HEK293T (cell line): ENCODE measurements around the gene NLN.

Experiments used
- CTCF ChIA-PET: fragments of 350-600 bp; formaldehyde crosslinking; extraction: SDS; loops from one replicate; lab custom pipeline; 2021; ENCODE audit warnings: antibody characterized with exemption, inconsistent platforms; lab: Yijun Ruan, JAX
- POLR2A ChIA-PET: fragments of 350-600 bp; formaldehyde crosslinking; extraction: SDS; loops from one replicate; lab custom pipeline; 2020; ENCODE audit warnings: antibody characterized with exemption, inconsistent platforms; lab: Yijun Ruan, JAX
- DNase-seq: peaks from one replicate; pipeline ENCODE4 v3.0.0; 2012; ENCODE audit warnings: mixed read lengths; ENCODE audit errors: extremely low spot score
- ARNT ChIP-seq: fragments of 450-650 bp; IDR thresholded peaks from 2 replicates; pipeline ENCODE4 v1.6.1; 2017; ENCODE audit warnings: mild to moderate bottlenecking
- BHLHE40 ChIP-seq: fragments of 450-650 bp; IDR thresholded peaks from 2 replicates; pipeline ENCODE4 v1.6.1; 2016; ENCODE audit warnings: mild to moderate bottlenecking, moderate library complexity, borderline replicate concordance
- CTBP1 ChIP-seq: fragments of 450-650 bp; IDR thresholded peaks from 2 replicates; pipeline ENCODE4 v1.6.1; 2016; ENCODE audit warnings: borderline replicate concordance
- ELF4 ChIP-seq: fragments of 450-650 bp; IDR thresholded peaks from 2 replicates; pipeline ENCODE4 v1.6.1; 2017; ENCODE audit warnings: antibody characterized with exemption
- FOXA1 ChIP-seq: fragments of 450-650 bp; IDR thresholded peaks from 2 replicates; pipeline ENCODE4 v1.6.1; 2016; ENCODE audit warnings: mild to moderate bottlenecking
- FOXK2 ChIP-seq: fragments of 450-650 bp; IDR thresholded peaks from 2 replicates; pipeline ENCODE4 v1.6.1; 2016; ENCODE audit warnings: mild to moderate bottlenecking
- FOXM1 ChIP-seq: fragments of 450-650 bp; IDR thresholded peaks from 2 replicates; pipeline ENCODE4 v1.6.1; 2017; ENCODE audit warnings: mild to moderate bottlenecking, borderline replicate concordance
- HDGF ChIP-seq: fragments of 450-650 bp; IDR thresholded peaks from 2 replicates; pipeline ENCODE4 v1.6.1; 2017; ENCODE audit warnings: antibody characterized with exemption, borderline replicate concordance
- L3MBTL2 ChIP-seq: fragments of 450-650 bp; conservative IDR thresholded peaks from 2 replicates; pipeline ENCODE4 v1.6.1; 2016; ENCODE audit warnings: mild to moderate bottlenecking
- LEF1 ChIP-seq: fragments of 450-650 bp; IDR thresholded peaks from 2 replicates; pipeline ENCODE4 v1.6.1; 2017; ENCODE audit warnings: mild to moderate bottlenecking, borderline replicate concordance
- NFRKB ChIP-seq: fragments of 450-650 bp; IDR thresholded peaks from 2 replicates; pipeline ENCODE4 v1.6.1; 2016; ENCODE audit warnings: mild to moderate bottlenecking, moderate library complexity
- PKNOX1 ChIP-seq: fragments of 450-650 bp; IDR thresholded peaks from 2 replicates; pipeline ENCODE4 v1.6.1; 2016
- SP1 ChIP-seq: fragments of 450-650 bp; IDR thresholded peaks from 2 replicates; pipeline ENCODE4 v1.6.1; 2017
- SUZ12 ChIP-seq: fragments of 450-650 bp; IDR thresholded peaks from 2 replicates; pipeline ENCODE4 v1.6.1; 2016; ENCODE audit warnings: mild to moderate bottlenecking
- TARDBP ChIP-seq: fragments of 450-650 bp; IDR thresholded peaks from 2 replicates; pipeline ENCODE4 v1.6.1; 2016
- ZNF384 ChIP-seq: fragments of 450-650 bp; IDR thresholded peaks from 2 replicates; pipeline ENCODE4 v1.6.1; 2016

The NLN gene

DNA sequence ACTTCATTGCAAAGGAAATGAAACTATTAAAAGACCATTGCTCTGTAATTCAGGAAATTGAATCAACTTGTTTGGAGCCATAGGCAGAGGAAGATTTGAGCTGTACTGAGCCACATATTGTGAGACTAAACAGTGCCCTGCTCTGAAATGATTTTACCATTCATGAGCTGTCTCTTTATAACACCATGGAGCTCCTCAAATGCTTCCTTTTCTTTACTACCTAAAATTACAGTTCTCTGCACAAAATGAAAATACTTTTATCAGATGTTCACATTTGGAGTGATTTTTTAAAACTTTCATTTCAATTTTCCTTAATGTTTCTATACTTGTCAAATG is 97.9 kb downstream of the NLN start:
- CTCF ChIA-PET: interaction anchor here (0.6 kb wide), 2 partner anchors 8 to 15 kb away, joined by 3 to 4 read pairs; no protein-coding TSS in a partner anchor

GRCh38 chr5:65820373-65820772 is 98.4 kb downstream of the NLN start:
- DNase-seq: no peak
- ChIA-PET CTCF (interaction anchor here (0.6 kb wide), 2 partner anchors 8 to 14 kb away, joined by 3 to 4 read pairs; no protein-coding TSS in a partner anchor), POLR2A (no interaction called here)
- TF ChIP-seq SP1 (no peak), CTBP1 (no peak), TARDBP (no peak), FOXM1 (no peak), FOXA1 (no peak), ELF4 (no peak), NFRKB (no peak), BHLHE40 (no peak), HDGF (no peak), PKNOX1 (no peak), FOXK2 (no peak), ARNT (no peak), SUZ12 (no peak)

More for the DNA sequence above, 97.9 kb downstream of the NLN start:
- TF ChIP-seq FOXK2 (no peak), CTBP1 (no peak), HDGF (no peak), LEF1 (no peak), FOXA1 (no peak), BHLHE40 (no peak), SUZ12 (no peak), ARNT (no peak), TARDBP (no peak), L3MBTL2 (no peak), ELF4 (no peak)
- POLR2A ChIA-PET: no interaction called here
- DNase-seq: no peak

- ChIA-PET POLR2A (no interaction called here), CTCF (no interaction called here)
- TF ChIP-seq TARDBP: no peak
- no peak for TF ChIP-seq SUZ12
- TF ChIP-seq FOXM1: no peak
- no peak for TF ChIP-seq ARNT
- no peak for DNase-seq
Measured at GRCh38 chr5:65821966-65822365, 100.0 kb downstream of the NLN start.

DNA sequence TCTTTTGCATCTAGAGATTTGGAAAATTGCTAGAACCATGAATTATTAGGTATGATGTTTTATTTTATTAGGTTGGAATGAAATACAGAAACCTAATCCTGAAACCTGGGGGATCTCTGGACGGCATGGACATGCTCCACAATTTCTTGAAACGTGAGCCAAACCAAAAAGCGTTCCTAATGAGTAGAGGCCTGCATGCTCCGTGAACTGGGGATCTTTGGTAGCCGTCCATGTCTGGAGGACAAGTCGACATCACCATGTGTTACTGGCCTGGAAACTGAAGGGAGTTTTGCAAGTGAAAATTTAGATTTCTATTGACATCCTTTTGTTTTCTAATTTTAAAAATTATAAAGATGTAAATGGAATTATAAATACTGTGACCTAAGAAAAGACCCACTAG is 100.7 kb downstream of the NLN start:
- ChIA-PET CTCF (no interaction called here), POLR2A (no interaction called here)
- TF ChIP-seq ARNT: no peak
- no peak for DNase-seq

DNA sequence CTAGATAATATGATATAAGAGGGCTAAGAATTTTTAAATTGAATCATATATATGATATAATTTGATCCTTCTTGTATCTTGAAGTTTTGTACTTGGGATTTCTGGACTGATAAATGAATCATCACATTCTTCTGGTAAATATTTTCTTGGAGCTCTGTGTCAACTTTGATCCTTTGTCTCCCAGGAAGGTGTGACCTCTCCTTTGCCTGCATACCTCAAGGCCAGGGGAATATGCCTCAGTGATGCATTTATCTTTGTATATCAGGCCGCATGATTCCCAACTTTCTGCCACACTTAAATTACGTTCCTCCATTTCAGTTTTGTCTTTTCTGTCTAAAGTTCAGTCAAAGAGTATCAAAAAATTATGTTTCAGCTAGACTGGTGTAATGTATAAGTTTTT is 101.2 kb downstream of the NLN start:
- DNase-seq: no peak
- POLR2A ChIA-PET: no interaction called here
- CTCF ChIA-PET: no interaction called here
- TF ChIP-seq ELF4: no peak
- TF ChIP-seq TARDBP: no peak
- no peak for TF ChIP-seq SUZ12
- no peak for TF ChIP-seq FOXM1
- TF ChIP-seq CTBP1: no peak
- no peak for TF ChIP-seq ZNF384
- TF ChIP-seq PKNOX1: no peak
- no peak for TF ChIP-seq NFRKB
- TF ChIP-seq BHLHE40: no peak
- no peak for TF ChIP-seq LEF1
- TF ChIP-seq FOXK2: no peak
- TF ChIP-seq HDGF: no peak
- TF ChIP-seq FOXA1: no peak
- no peak for TF ChIP-seq L3MBTL2
- TF ChIP-seq SP1: no peak
- no peak for TF ChIP-seq ARNT

DNA sequence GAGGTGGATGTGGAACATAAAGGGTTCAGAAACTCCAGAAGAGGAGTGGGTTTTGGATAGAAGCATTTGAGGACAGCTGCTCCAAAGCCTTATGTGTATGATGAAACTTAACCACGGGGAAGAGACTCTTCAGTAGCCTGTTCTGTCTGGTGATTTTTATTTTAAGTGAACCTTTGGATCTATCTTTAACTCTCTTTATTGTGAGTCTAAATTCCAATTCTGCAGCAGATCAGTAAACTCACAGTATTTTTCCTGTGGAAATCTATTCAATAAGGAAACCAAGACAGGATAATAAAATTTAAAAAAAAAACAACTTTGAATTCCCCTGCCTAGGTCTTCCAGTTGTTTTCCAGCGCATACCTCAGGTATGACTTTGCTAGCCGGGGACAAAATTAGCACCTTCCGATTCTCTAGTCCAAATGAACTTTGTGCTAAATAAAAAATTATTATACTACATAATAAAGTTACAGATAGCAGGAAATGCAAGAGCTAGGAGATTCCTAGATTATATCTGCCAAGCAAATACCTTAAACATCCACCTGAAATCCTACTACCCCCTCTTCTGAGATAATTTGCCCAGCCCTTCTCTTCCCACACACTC is 101.9 kb downstream of the NLN start:
- no peak for DNase-seq
- ChIA-PET CTCF (no interaction called here), POLR2A (no interaction called here)
- TF ChIP-seq HDGF (no peak), ZNF384 (no peak), LEF1 (no peak), BHLHE40 (no peak), PKNOX1 (no peak), FOXM1 (no peak), FOXA1 (no peak), TARDBP (no peak), FOXK2 (no peak), L3MBTL2 (no peak)
